Ovary (tissue), 3 donors: Measurements from ENCODE around the gene IL10RA.

Experiments used
- CTCF ChIP-seq, 3 donors: fragments of 450-650 bp in 2 of 3; fragments of 200-600 bp in 1 of 3; IDR thresholded peaks; one replicate each; pipeline versions ENCODE4 v1.5.1 to v1.8.0; 2016 to 2022; ENCODE audit warnings: antibody characterized with exemption in 3 of 3, mild to moderate bottlenecking in 1 of 3
- EP300 ChIP-seq: sonication (generic); formaldehyde crosslinking; IDR thresholded peaks from one replicate; pipeline ENCODE4 v1.6.1; 2017; ENCODE audit warnings: antibody characterized with exemption
- donor health status: DM: no; HTN: no; CAD: no.

GRCh38 chr11:118014022-118014421 is 27.8 kb downstream of the IL10RA start:
- TF ChIP-seq CTCF (IDR thresholded peaks at IDR 0.05) (no peak), EP300 (no peak)
